ENCODE results near the gene GLI3.

GLI3 gene

GRCh38 chr7:42139751-42140150 lies 97.3 kb downstream of the GLI3 start:
- H3K27ac ChIP-seq = no peak overlapping the region
- TF ChIP-seq CTCF (IDR thresholded peaks at IDR 0.05) (no peak), ZFX (IDR thresholded peaks at IDR 0.05; ENCODE audit: borderline replicate concordance) (no peak)

- TF ChIP-seq CTCF (IDR thresholded peaks at IDR 0.05) (no peak), ZFX (IDR thresholded peaks at IDR 0.05; ENCODE audit: borderline replicate concordance) (no peak)
- H3K27ac ChIP-seq = no peak overlapping the region
These were observed 98.3 kb downstream of the GLI3 start for GRCh38 chr7:42138691-42139090.

GRCh38 chr7:42137941-42138340 lies 99.1 kb downstream of the GLI3 start:
- H3K27ac ChIP-seq = no peak overlapping the region
- no peak for TF ChIP-seq CTCF (IDR thresholded peaks at IDR 0.05)
- no peak for TF ChIP-seq ZFX (IDR thresholded peaks at IDR 0.05; ENCODE audit: borderline replicate concordance)

GRCh38 chr7:42137431-42137830 lies 99.6 kb downstream of the GLI3 start:
- TF ChIP-seq CTCF (IDR thresholded peaks at IDR 0.05) (no peak), ZFX (IDR thresholded peaks at IDR 0.05; ENCODE audit: borderline replicate concordance) (no peak)

GRCh38 chr7:42135728-42136127 lies 101.3 kb downstream of the GLI3 start:
- H3K27ac ChIP-seq = no peak overlapping the region
- no peak for TF ChIP-seq ZFX (IDR thresholded peaks at IDR 0.05; ENCODE audit: borderline replicate concordance)
- TF ChIP-seq CTCF (IDR thresholded peaks at IDR 0.05) = no peak

More at GRCh38 chr7:42137431-42137830, 99.6 kb downstream of the GLI3 start:
- no peak overlapping the region for H3K27ac ChIP-seq

GRCh38 chr7:42134276-42134876 lies 102.6 kb downstream of the GLI3 start:
- TF ChIP-seq CTCF (IDR thresholded peaks at IDR 0.05) (no peak), ZFX (IDR thresholded peaks at IDR 0.05; ENCODE audit: borderline replicate concordance) (no peak)

GRCh38 chr7:42133321-42133720 lies 103.7 kb downstream of the GLI3 start:
- no peak overlapping the region for H3K27ac ChIP-seq
- TF ChIP-seq CTCF (IDR thresholded peaks at IDR 0.05) (no peak), ZFX (IDR thresholded peaks at IDR 0.05; ENCODE audit: borderline replicate concordance) (no peak)

More at GRCh38 chr7:42134276-42134876, 102.6 kb downstream of the GLI3 start:
- no peak overlapping the region for H3K27ac ChIP-seq

Measured in 22Rv1 (cell line).